ENCODE results near the gene SPINK14.

Gene SPINK14

GRCh38 chr5:148202531-148203203 is 34.3 kb downstream of the SPINK14 start, which contains the start of gene SPINK6:
TSS of gene SPINK6 (plus strand) at chr5:148203042. CDS start at chr5:148203097, 55 bp downstream.
- Histone ChIP-seq H3K4me1 (ENCODE audit: control insufficient read depth, low read depth, low read length) (peaks cover 6% of the 10 kb centered on the region), H3K9ac (ENCODE audit: low read length) (no peak within 1 kb of the TSS), H3K36me3 (ENCODE audit: control insufficient read depth, low read depth, low read length) (no peaks in the 10 kb centered on the region), H3K4me3 (ENCODE audit: low read length) (no peak within 1 kb of the TSS), H3K27ac (ENCODE audit: low read length) (no peak within 1 kb of the TSS), H3K9me3 (ENCODE audit: control insufficient read depth, low read depth, low read length) (no peaks in the 10 kb centered on the region), H3K27me3 (ENCODE audit: control insufficient read depth, insufficient read depth, low read length) (no peaks in the 10 kb centered on the region)

GRCh38 chr5:148205044-148205806 is 36.9 kb downstream of the SPINK14 start:
- Histone ChIP-seq H3K9ac (ENCODE audit: low read length) (no peak overlapping the region), H3K9me3 (ENCODE audit: control insufficient read depth, low read depth, low read length) (no peaks in the 10 kb centered on the region), H3K27me3 (ENCODE audit: control insufficient read depth, insufficient read depth, low read length) (no peaks in the 10 kb centered on the region), H3K27ac (ENCODE audit: low read length) (no peak overlapping the region), H3K4me3 (ENCODE audit: low read length) (no peak overlapping the region), H3K36me3 (ENCODE audit: control insufficient read depth, low read depth, low read length) (no peaks in the 10 kb centered on the region), H3K4me1 (ENCODE audit: control insufficient read depth, low read depth, low read length) (no peaks in the 10 kb centered on the region)

GRCh38 chr5:148205865-148206264 is 37.5 kb downstream of the SPINK14 start:
- Histone ChIP-seq H3K9ac (ENCODE audit: low read length) (no peak overlapping the region), H3K4me3 (ENCODE audit: low read length) (no peak overlapping the region), H3K27me3 (ENCODE audit: control insufficient read depth, insufficient read depth, low read length) (no peaks in the 10 kb centered on the region), H3K27ac (ENCODE audit: low read length) (no peak overlapping the region), H3K4me1 (ENCODE audit: control insufficient read depth, low read depth, low read length) (no peaks in the 10 kb centered on the region), H3K9me3 (ENCODE audit: control insufficient read depth, low read depth, low read length) (no peaks in the 10 kb centered on the region), H3K36me3 (ENCODE audit: control insufficient read depth, low read depth, low read length) (no peaks in the 10 kb centered on the region)

GRCh38 chr5:148206620-148207019 is 38.3 kb downstream of the SPINK14 start:
- no peaks in the 10 kb centered on the region for H3K36me3 ChIP-seq (ENCODE audit: control insufficient read depth, low read depth, low read length)

GRCh38 chr5:148208226-148208625 is 39.9 kb downstream of the SPINK14 start:
- no peaks in the 10 kb centered on the region for H3K4me1 ChIP-seq (ENCODE audit: control insufficient read depth, low read depth, low read length)
- no peaks in the 10 kb centered on the region for H3K36me3 ChIP-seq (ENCODE audit: control insufficient read depth, low read depth, low read length)
- H3K4me3 ChIP-seq (ENCODE audit: low read length) = no peak overlapping the region
- no peaks in the 10 kb centered on the region for H3K9me3 ChIP-seq (ENCODE audit: control insufficient read depth, low read depth, low read length)
- no peak overlapping the region for H3K9ac ChIP-seq (ENCODE audit: low read length)
- H3K27ac ChIP-seq (ENCODE audit: low read length) = no peak overlapping the region
- no peaks in the 10 kb centered on the region for H3K27me3 ChIP-seq (ENCODE audit: control insufficient read depth, insufficient read depth, low read length)

More at GRCh38 chr5:148206620-148207019, 38.3 kb downstream of the SPINK14 start:
- Histone ChIP-seq H3K27me3 (ENCODE audit: control insufficient read depth, insufficient read depth, low read length) (no peaks in the 10 kb centered on the region), H3K4me3 (ENCODE audit: low read length) (no peak overlapping the region), H3K9ac (ENCODE audit: low read length) (no peak overlapping the region), H3K27ac (ENCODE audit: low read length) (no peak overlapping the region), H3K9me3 (ENCODE audit: control insufficient read depth, low read depth, low read length) (no peaks in the 10 kb centered on the region), H3K4me1 (ENCODE audit: control insufficient read depth, low read depth, low read length) (no peaks in the 10 kb centered on the region)

- Histone ChIP-seq H3K9ac (ENCODE audit: low read length) (no peak overlapping the region), H3K4me1 (ENCODE audit: control insufficient read depth, low read depth, low read length) (no peaks in the 10 kb centered on the region), H3K9me3 (ENCODE audit: control insufficient read depth, low read depth, low read length) (no peaks in the 10 kb centered on the region), H3K4me3 (ENCODE audit: low read length) (no peak overlapping the region), H3K27ac (ENCODE audit: low read length) (no peak overlapping the region), H3K27me3 (ENCODE audit: control insufficient read depth, insufficient read depth, low read length) (no peaks in the 10 kb centered on the region), H3K36me3 (ENCODE audit: control insufficient read depth, low read depth, low read length) (no peaks in the 10 kb centered on the region)
Observed at GRCh38 chr5:148209151-148209770, 40.9 kb downstream of the SPINK14 start.

- Histone ChIP-seq H3K9ac (ENCODE audit: low read length) (no peak overlapping the region), H3K4me1 (ENCODE audit: control insufficient read depth, low read depth, low read length) (no peaks in the 10 kb centered on the region), H3K4me3 (ENCODE audit: low read length) (no peak overlapping the region), H3K9me3 (ENCODE audit: control insufficient read depth, low read depth, low read length) (no peaks in the 10 kb centered on the region), H3K27me3 (ENCODE audit: control insufficient read depth, insufficient read depth, low read length) (no peaks in the 10 kb centered on the region), H3K36me3 (ENCODE audit: control insufficient read depth, low read depth, low read length) (no peaks in the 10 kb centered on the region), H3K27ac (ENCODE audit: low read length) (no peak overlapping the region)
Observed at GRCh38 chr5:148214665-148215185, 46.4 kb downstream of the SPINK14 start.

- Histone ChIP-seq H3K9ac (ENCODE audit: low read length) (no peak overlapping the region), H3K27me3 (ENCODE audit: control insufficient read depth, insufficient read depth, low read length) (no peaks in the 10 kb centered on the region), H3K4me3 (ENCODE audit: low read length) (no peak overlapping the region), H3K36me3 (ENCODE audit: control insufficient read depth, low read depth, low read length) (no peaks in the 10 kb centered on the region), H3K9me3 (ENCODE audit: control insufficient read depth, low read depth, low read length) (no peaks in the 10 kb centered on the region), H3K27ac (ENCODE audit: low read length) (no peak overlapping the region), H3K4me1 (ENCODE audit: control insufficient read depth, low read depth, low read length) (no peaks in the 10 kb centered on the region)
Observed at GRCh38 chr5:148221508-148221907, 53.2 kb downstream of the SPINK14 start.

GRCh38 chr5:148224117-148224742 is 55.9 kb downstream of the SPINK14 start:
- no peak overlapping the region for H3K4me3 ChIP-seq (ENCODE audit: low read length)
- H3K9me3 ChIP-seq (ENCODE audit: control insufficient read depth, low read depth, low read length) = no peaks in the 10 kb centered on the region
- no peaks in the 10 kb centered on the region for H3K27me3 ChIP-seq (ENCODE audit: control insufficient read depth, insufficient read depth, low read length)
- H3K9ac ChIP-seq (ENCODE audit: low read length) = no peak overlapping the region
- H3K36me3 ChIP-seq (ENCODE audit: control insufficient read depth, low read depth, low read length) = no peaks in the 10 kb centered on the region
- no peaks in the 10 kb centered on the region for H3K4me1 ChIP-seq (ENCODE audit: control insufficient read depth, low read depth, low read length)
- H3K27ac ChIP-seq (ENCODE audit: low read length) = no peak overlapping the region
